ENCODE data around the gene TRMT11.
"Not testable (repeated sequence)": the region's sequence is repeated elsewhere in the genome, so short reads cannot be mapped to it uniquely, and the experiment has no call there.

TRMT11 gene

GRCh38 chr6:125956506-125957390, 29.6 kb upstream of the TRMT11 start, which contains the start of gene HINT3:
Gene HINT3 (plus strand): TSS chr6:125956770. CDS start chr6:125956978, 208 bp downstream.
- DNase-seq (ENCODE audit: low read depth), result peak; percentile 98

GRCh38 chr6:125957391-125957693, 29.0 kb upstream of the TRMT11 start:
- DNase-seq (ENCODE audit: low read depth), result no peak

- no peak for DNase-seq (ENCODE audit: low read depth)
Measured at GRCh38 chr6:125957845-125958244, 28.5 kb upstream of the TRMT11 start.

- DNase-seq (ENCODE audit: low read depth), result no peak
Measured at GRCh38 chr6:125959041-125959440, 27.3 kb upstream of the TRMT11 start.

GRCh38 chr6:125961117-125961516, 25.2 kb upstream of the TRMT11 start:
- DNase-seq (ENCODE audit: low read depth), result no peak

- no peak for DNase-seq (ENCODE audit: low read depth)
Measured at GRCh38 chr6:125962900-125963497, 23.3 kb upstream of the TRMT11 start.

- no peak for DNase-seq (ENCODE audit: low read depth)
Measured at GRCh38 chr6:125963817-125964216, 22.5 kb upstream of the TRMT11 start.

GRCh38 chr6:125966569-125966968, 19.8 kb upstream of the TRMT11 start:
- no peak for DNase-seq (ENCODE audit: low read depth)

- DNase-seq (ENCODE audit: low read depth), result no peak
Measured at GRCh38 chr6:125968493-125968892, 17.8 kb upstream of the TRMT11 start.

- DNase-seq (ENCODE audit: low read depth), result no peak
Measured at GRCh38 chr6:125970760-125971159, 15.6 kb upstream of the TRMT11 start.

GRCh38 chr6:125972478-125972877, 13.9 kb upstream of the TRMT11 start:
- not testable (repeated sequence) for DNase-seq (ENCODE audit: low read depth)

GRCh38 chr6:125974214-125974866, 12.0 kb upstream of the TRMT11 start:
- DNase-seq (ENCODE audit: low read depth), result no peak

GRCh38 chr6:125979101-125979500, 7.2 kb upstream of the TRMT11 start:
- DNase-seq (ENCODE audit: low read depth), result no peak

- no peak for DNase-seq (ENCODE audit: low read depth)
Measured at GRCh38 chr6:125981571-125982185, 4.7 kb upstream of the TRMT11 start.

GRCh38 chr6:125983246-125983945, 2.9 kb upstream of the TRMT11 start:
- no peak for DNase-seq (ENCODE audit: low read depth)

GRCh38 chr6:125984311-125984710, 2.0 kb upstream of the TRMT11 start:
- DNase-seq (ENCODE audit: low read depth), result no peak

GRCh38 chr6:125985522-125985921, 818 bp upstream of the TRMT11 start:
- no peak for DNase-seq (ENCODE audit: low read depth)

GRCh38 chr6:125985979-125986300, 400 bp upstream of the TRMT11 start:
- no peak for DNase-seq (ENCODE audit: low read depth)

GRCh38 chr6:125987026-125987617, 782 bp downstream of the TRMT11 start:
- no peak for DNase-seq (ENCODE audit: low read depth)

GRCh38 chr6:125988280-125988679, 1.9 kb downstream of the TRMT11 start:
- no peak for DNase-seq (ENCODE audit: low read depth)

GRCh38 chr6:125989631-125990030, 3.3 kb downstream of the TRMT11 start:
- DNase-seq (ENCODE audit: low read depth), result no peak

GRCh38 chr6:125991653-125992052, 5.3 kb downstream of the TRMT11 start:
- DNase-seq (ENCODE audit: low read depth), result no peak
